Measurements from ENCODE around the gene RALGDS. TPM values are rescaled to one million over a fixed set of nuclear protein-coding genes. Genes with fewer than 3 reads are reported as not detected.
A peak's percentile ranks its signal among the peaks of the same experiment; 100 is the strongest.

The RALGDS gene
- total RNA-seq, 2 donors from 2014 or later, result 24.2 to 39.7 TPM

GRCh38 chr9:133162861-133163503 lies 41.9 kb upstream of the RALGDS start:
- intact Hi-C loops (cut with DNase I), result no loop called here
- peak; percentile 21 for DNase-seq
- Histone ChIP-seq H3K36me3 (no peaks in the 10 kb centered on the region), H3K4me3 (peak overlapping the region; percentile 55), H3K4me1 (peaks cover 3% of the 10 kb centered on the region), H3K27me3 (no peaks in the 10 kb centered on the region), H3K9ac (ENCODE audit: low read depth in 2 of 2, low read length in 2 of 2) (peak overlapping the region; percentile 63 to 77), H3K27ac (peak overlapping the region; percentile 16), H3K9me3 (no peaks in the 10 kb centered on the region)
- no peak for TF ChIP-seq CTCF (IDR thresholded peaks at IDR 0.05)

GRCh38 chr9:133161547-133161950 lies 40.5 kb upstream of the RALGDS start:
- H3K27ac ChIP-seq, result no peak overlapping the region
- DNase-seq, result no peak

GRCh38 chr9:133160742-133161546 lies 39.9 kb upstream of the RALGDS start:
- intact Hi-C loops (cut with DNase I), result no loop called here
- H3K9ac ChIP-seq (ENCODE audit: low read depth in 2 of 2, low read length in 2 of 2), result no peak overlapping the region
- no peaks in the 10 kb centered on the region for H3K36me3 ChIP-seq
- H3K9me3 ChIP-seq, result no peaks in the 10 kb centered on the region
- H3K27ac ChIP-seq, result no peak overlapping the region
- no peak overlapping the region for H3K4me3 ChIP-seq
- H3K4me1 ChIP-seq, result peaks cover 3% of the 10 kb centered on the region
- peak; percentile 77 for DNase-seq
- no peaks in the 10 kb centered on the region for H3K27me3 ChIP-seq
- TF ChIP-seq CTCF (IDR thresholded peaks at IDR 0.05), result peak; percentile 69

More at GRCh38 chr9:133161547-133161950, 40.5 kb upstream of the RALGDS start:
- intact Hi-C loops (cut with DNase I), result no loop called here
- Histone ChIP-seq H3K36me3 (no peaks in the 10 kb centered on the region), H3K4me3 (no peak overlapping the region), H3K9me3 (no peaks in the 10 kb centered on the region), H3K9ac (ENCODE audit: low read depth in 2 of 2, low read length in 2 of 2) (no peak overlapping the region), H3K27me3 (no peaks in the 10 kb centered on the region), H3K4me1 (peaks cover 3% of the 10 kb centered on the region)
- TF ChIP-seq CTCF (IDR thresholded peaks at IDR 0.05), result no peak

GRCh38 chr9:133158695-133159094 lies 37.7 kb upstream of the RALGDS start:
- H3K9ac ChIP-seq (ENCODE audit: low read depth in 2 of 2, low read length in 2 of 2), result no peak overlapping the region
- H3K4me1 ChIP-seq, result peaks cover 3% of the 10 kb centered on the region
- H3K4me3 ChIP-seq, result no peak overlapping the region
- H3K27me3 ChIP-seq, result no peaks in the 10 kb centered on the region
- no peaks in the 10 kb centered on the region for H3K36me3 ChIP-seq
- peak; percentile 14 for DNase-seq
- TF ChIP-seq CTCF (IDR thresholded peaks at IDR 0.05), result no peak
- intact Hi-C loops (cut with DNase I), result no loop called here
- no peak overlapping the region for H3K27ac ChIP-seq
- H3K9me3 ChIP-seq, result no peaks in the 10 kb centered on the region

GRCh38 chr9:133155156-133155555 lies 34.1 kb upstream of the RALGDS start:
- no peak overlapping the region for H3K4me3 ChIP-seq
- no peaks in the 10 kb centered on the region for H3K27me3 ChIP-seq
- DNase-seq, result peak; percentile 14
- no peak overlapping the region for H3K9ac ChIP-seq (ENCODE audit: low read depth in 2 of 2, low read length in 2 of 2)
- H3K9me3 ChIP-seq, result no peaks in the 10 kb centered on the region
- no peaks in the 10 kb centered on the region for H3K4me1 ChIP-seq
- H3K27ac ChIP-seq, result no peak overlapping the region
- intact Hi-C loops (cut with DNase I), result no loop called here
- H3K36me3 ChIP-seq, result no peaks in the 10 kb centered on the region
- TF ChIP-seq CTCF (IDR thresholded peaks at IDR 0.05), result no peak
